GM21825 (cell line): Measurements from ENCODE around the gene NUDT9.
"Not testable (repeated sequence)": the region's sequence is repeated elsewhere in the genome, so short reads cannot be mapped to it uniquely, and the experiment has no call there.

Experiments
- ATAC-seq: cut with Tn5 transposase; IDR thresholded peaks from one replicate; pipeline ENCODE4 v1.9.1; 2021; ENCODE audit warnings: mild to moderate bottlenecking, moderate library complexity; ENCODE audit not compliant: unreplicated experiment

Gene NUDT9, protein sequence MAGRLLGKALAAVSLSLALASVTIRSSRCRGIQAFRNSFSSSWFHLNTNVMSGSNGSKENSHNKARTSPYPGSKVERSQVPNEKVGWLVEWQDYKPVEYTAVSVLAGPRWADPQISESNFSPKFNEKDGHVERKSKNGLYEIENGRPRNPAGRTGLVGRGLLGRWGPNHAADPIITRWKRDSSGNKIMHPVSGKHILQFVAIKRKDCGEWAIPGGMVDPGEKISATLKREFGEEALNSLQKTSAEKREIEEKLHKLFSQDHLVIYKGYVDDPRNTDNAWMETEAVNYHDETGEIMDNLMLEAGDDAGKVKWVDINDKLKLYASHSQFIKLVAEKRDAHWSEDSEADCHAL

GRCh38 chr4:87422104-87423052 is at the start of gene NUDT9:
Gene NUDT9, plus strand, starts transcription at chr4:87422573. Its CDS starts 333 bp downstream, at chr4:87422906.
- ATAC-seq: peak; percentile 79

DNA sequence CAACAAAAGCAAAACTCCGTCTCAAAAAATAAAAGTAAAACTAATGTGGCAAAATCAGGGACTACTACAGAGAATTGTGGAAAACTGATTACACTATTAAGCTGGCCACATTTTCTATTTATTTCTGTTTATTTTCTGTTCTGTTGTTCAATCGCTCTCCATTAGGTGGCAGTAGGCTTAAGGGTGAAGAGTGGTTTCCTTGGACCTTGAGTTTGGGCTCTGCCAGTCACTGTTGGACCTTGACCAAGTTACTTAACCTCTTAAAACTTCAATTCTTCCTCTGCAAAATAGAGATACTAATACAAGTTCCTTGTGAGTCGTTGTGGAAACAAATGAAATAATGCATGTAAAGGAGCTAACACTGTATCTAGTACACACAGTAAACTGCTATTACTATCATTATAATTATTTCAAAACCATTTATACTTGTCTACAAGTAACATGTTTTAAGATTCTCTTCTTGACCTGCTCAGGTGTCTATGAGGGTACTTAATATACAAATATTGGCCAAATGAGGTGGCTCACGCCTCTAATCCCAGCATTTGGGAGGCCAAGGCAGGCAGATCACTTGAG is 46.6 kb upstream of the NUDT9 start:
- no peak for ATAC-seq

DNA sequence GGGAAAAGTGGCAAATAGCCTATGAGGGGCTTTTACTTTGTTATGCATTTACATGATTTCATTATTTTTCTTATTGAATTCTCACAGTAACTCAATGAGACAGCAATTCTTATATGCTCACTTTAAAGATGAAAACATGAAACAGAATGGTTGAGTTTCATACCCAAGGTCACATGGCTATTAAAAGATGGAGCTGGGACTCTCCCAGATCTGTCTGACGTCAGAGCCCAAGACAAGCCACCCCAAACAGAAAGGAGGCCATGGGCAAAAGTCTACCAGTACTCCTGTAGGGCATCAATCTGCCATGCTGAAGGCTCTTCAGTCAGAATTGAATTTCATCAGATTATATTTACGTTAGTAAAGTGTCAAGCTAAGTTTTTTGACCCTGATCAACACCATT is 44.6 kb upstream of the NUDT9 start:
- ATAC-seq: no peak

DNA sequence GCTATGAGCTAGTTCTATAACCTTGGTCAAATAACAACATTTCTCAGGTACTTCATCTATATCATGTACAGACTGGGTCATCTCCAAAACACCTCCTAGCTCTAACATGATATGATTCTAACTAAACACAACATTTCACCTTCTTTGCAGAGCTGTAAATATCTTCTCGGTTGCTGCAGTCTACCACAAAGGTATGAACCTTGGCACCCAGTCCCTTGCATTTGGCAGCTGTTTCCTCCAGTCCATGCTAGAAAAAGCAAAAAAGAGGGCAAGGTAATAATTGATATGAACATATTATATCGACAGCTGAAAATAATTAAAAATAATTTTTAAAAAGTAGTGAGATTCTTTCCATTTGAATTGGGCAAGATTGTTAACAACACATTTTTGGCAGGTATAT is 40.3 kb upstream of the NUDT9 start:
- ATAC-seq: no peak

DNA sequence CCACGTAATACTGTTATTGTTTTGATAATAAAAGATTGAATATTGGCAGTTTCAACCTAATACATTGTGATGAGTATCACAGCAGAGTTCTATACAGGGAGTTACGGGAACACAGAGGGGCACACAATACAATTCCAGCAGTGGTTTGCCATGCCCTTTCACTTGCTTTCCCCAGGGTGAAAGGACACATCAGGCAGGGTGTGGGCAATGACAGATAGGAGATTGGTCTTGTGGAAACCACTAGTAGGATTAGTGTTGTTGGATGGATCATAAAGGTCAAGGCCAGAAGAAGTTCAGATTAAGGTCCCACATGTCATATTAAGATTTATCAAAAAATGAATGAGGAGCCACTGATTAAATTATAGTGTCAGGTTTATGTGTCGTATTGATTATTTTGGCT is 39.4 kb upstream of the NUDT9 start:
- no peak for ATAC-seq

DNA sequence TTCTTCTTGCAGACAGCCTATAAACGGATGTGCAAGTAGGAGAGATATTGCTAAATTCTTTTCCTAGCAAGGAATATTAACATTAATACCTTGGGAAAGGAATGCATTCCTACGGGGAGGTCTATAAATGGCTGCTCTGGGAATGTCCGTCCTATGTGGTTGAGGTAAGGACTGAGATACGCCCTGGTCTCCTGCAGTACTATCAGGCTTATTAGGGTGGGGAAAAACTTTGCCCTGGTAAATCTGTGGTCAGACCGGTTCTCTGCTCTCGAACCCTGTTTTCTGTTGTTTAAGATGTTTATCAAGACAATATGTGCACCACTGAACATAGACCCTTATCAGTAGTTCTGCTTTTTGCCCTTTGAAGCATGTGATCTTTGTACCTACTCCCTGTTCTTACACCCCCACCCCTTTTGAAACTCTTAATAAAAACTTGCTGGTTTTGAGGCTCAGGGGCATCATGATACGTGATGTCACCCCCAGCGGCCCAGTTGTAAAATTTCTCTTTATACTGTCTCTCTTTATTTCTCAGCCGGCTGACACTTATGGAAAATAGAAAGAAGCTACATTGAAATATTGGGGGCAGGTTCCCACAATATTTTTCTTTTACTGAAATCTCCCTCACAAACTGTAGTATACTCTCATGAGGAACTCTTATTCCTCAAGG is 37.8 kb upstream of the NUDT9 start:
- not testable (repeated sequence) for ATAC-seq

DNA sequence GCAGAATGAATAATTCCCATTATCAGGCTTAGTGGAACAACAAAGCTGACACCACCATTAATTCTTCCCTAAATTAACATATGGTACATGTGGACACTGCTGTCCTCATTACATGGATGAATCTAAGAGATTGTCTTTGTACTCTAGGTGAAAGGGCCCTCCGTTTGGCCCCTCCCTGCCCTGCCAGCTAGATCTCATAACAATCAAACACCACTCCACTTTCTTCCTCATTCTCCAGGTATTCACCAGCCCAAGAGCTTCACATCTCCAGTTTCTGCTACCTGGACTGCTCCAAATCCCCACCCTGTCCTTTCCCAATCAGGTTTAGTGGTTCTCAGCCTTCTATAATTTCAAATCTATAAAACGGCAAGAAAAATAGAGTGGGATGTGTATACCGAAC is 35.1 kb upstream of the NUDT9 start:
- no peak for ATAC-seq

DNA sequence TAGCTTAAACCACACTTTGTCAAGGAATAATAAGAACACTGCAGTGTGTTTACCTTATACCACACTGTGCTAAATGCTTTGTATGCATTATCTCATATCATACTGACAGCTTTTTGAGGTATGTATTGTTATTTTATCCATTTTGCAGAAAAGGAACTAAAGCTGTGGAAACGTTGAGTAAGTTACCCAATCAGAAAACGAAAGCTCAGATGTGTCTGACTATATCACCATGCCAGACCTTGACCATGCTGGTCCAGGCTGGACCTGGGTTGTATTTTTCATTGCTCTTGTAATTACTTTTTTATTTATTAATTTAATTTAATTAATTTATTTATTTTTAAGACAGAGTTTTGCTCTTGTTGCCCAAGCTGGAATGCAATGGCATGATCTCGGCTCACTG is 33.5 kb upstream of the NUDT9 start:
- no peak for ATAC-seq

DNA sequence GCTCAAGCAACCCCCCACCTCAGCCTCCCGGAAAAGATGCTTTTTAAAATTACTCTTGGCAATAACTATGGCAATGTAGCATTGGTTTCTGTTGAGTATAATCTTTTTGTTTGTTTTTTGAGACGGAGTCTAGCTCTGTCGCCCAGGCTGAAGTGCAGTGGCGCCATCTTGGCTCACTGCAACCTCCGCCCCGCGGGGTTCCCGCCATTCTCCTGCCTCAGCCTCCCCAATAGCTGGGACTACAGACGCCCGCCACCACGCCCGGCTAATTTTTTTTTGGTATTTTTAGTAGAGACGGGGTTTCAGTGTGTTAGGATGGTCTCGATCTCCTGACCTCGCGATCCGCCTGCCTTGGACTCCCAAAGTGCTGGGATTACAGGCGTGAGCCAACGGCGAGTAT is 32.3 kb upstream of the NUDT9 start:
- ATAC-seq: not testable (repeated sequence)

- no peak for ATAC-seq
Measured at GRCh38 chr4:87390551-87390890, 31.9 kb upstream of the NUDT9 start.

- peak; percentile 99 for ATAC-seq
Measured at GRCh38 chr4:87390891-87391575, 31.3 kb upstream of the NUDT9 start, which contains the start of gene HSD17B11. Gene HSD17B11, minus strand, starts transcription at chr4:87391188. Its CDS starts 118 bp downstream, at chr4:87391070.

DNA sequence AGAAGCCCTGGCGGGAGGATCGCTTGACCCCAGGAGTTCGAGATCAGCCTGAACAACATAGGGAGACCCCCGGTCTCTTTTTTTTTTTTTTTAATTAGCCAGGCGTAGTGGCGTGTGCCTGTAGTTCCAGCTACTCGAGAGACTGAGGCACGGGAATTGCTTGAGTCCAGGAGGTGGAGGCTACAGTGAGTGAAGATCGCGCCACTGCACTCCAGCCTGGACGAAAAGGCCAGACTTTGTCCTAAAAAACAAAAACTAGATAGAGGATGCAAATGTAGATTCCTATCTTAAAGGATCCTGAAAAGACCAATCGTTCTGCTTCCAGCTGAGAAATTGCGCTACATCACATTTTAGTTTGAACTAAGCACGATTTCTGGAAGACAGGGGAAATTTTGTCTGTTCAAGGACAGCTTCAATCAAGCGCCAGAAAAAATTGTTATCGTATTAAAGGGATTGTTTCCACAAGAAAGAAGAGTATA is 30.8 kb upstream of the NUDT9 start:
- ATAC-seq: peak; percentile 11

- no peak for ATAC-seq
Measured at GRCh38 chr4:87392183-87392582, 30.2 kb upstream of the NUDT9 start.

DNA sequence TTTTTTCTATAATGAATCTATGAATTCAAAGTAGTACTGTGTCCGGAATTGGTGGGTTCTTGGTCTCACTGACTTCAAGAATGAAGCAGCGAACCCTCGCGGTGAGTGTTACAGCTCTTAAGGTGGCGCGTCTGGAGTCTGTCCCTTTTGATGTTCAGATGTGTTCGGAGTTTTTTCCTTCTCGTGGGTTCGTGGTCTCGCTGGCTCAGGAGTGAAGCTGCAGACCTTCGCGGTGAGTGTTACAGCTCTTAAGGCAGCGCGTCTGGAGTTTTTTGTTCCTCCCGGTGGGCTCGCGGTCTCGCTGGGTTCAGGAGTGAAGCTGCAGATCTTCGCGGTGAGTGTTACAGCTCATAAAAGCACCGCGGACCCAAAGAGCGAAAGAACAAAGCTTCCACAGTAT is 27.3 kb upstream of the NUDT9 start:
- ATAC-seq: not testable (repeated sequence)

- not testable (repeated sequence) for ATAC-seq
Measured at GRCh38 chr4:87395851-87396250, 26.5 kb upstream of the NUDT9 start.

DNA sequence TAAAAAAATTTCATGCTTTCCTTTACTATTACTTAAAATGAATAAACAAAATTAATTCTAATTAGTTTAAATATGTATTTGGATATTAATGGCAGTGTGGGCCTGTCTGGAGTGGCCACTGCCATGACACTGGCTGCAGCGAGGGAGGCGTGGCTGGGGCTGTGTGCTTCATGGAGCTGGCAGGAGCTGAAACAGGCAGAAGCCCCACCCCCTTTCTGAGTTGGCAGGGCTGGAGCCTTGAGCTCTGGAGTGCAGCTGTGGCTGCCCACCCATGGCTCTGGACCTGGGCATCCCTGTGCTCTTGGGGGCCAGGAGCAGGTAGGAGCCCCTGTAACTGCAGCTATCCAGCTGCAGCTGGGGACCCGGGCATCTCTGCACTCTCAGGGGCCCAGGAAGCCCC is 23.2 kb upstream of the NUDT9 start:
- ATAC-seq: no peak

- no peak for ATAC-seq
Measured at GRCh38 chr4:87399954-87400353, 22.4 kb upstream of the NUDT9 start.

- not testable (repeated sequence) for ATAC-seq
Measured at GRCh38 chr4:87403732-87404131, 18.6 kb upstream of the NUDT9 start.

- no peak for ATAC-seq
Measured at GRCh38 chr4:87405211-87405820, 17.1 kb upstream of the NUDT9 start.

- no peak for ATAC-seq
Measured at GRCh38 chr4:87406462-87406861, 15.9 kb upstream of the NUDT9 start.
